Middle frontal gyrus (tissue), 1 donor: ENCODE data around the gene OTUB1.

Experiments
- DNase-seq: peaks from one replicate; pipeline ENCODE4 v3.0.0-alpha.2; 2015; ENCODE audit warnings: low spot score; ENCODE audit errors: extremely low spot score

The OTUB1 gene

DNA sequence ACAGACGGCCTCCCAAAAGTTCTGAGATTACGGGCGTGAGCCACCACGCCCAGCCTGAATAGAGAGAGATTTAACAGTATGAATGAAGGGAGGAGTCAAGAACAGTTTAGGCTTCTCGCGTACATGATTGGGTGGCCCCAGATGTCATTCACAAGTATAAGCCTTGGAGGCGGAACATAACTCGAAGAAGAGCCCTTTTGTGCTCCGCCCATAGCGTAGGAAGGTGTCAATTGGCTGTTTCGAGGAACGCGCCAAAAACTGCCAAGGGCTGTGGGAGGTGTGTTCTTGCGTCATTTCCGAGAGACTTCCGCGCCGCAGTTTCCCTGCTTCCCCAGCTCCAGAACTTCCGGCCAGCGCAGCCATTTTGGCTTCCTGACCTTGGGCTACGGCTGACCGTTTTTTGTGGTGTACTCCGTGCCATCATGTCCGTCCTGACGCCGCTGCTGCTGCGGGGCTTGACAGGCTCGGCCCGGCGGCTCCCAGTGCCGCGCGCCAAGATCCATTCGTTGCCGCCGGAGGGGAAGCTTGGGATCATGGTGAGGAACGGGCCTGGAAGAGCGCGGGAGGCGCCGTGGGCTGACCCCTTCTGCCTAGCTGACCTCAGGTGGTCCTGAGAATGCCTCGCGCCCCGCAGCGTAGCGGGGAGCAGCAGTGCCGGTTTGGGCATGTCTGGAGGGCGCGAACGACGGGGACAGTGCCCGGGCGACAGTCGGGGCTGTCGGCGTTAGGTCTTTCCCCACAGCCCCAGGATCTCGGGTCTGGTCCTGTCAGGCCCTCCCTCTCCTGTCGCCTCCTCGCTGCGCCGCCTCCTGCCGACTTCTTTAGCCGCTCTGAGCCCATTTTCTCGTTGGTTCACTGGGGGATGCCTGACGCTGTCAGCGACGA is 11.7 kb upstream of the OTUB1 start, which contains the start of gene COX8A:
COX8A (plus strand) TSS at position 362 of the 885 bp plus-strand sequence; CDS start at position 423, 61 bp downstream.
- DNase-seq, result peak; percentile 100

DNA sequence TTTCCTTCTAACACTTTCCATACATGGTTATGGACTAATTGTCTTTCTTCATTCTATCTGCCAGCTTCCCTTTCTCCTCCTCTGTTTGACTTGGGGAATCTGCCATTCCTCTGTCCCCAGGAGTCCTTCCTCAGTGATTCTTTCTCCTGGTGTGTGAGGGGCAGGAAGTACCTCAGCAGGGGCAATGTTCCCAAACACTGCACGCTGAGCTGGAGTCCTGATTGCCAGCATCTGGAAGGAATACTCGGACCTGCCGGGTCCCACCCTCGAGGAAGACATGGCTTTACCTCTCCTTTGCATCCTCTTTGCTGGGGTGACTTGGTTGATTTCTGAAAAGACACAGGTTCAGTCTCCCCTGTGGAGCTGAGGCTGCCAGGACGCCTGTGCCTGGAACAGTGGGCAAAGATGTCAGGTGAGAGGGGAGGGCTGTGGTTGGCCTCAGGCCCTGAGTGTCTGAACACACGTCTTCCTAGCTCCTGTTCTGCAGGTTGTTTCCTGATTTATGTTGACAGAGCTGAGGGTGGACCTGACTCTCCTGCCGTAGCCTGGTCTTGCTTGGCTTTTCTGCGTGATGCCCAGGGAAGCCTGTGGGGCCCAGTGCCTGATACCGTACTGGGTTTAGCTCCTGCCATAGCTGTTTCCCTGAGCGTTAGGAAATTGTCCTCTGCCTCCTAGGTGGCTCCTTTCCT is 7.5 kb upstream of the OTUB1 start:
- no peak for DNase-seq

DNA sequence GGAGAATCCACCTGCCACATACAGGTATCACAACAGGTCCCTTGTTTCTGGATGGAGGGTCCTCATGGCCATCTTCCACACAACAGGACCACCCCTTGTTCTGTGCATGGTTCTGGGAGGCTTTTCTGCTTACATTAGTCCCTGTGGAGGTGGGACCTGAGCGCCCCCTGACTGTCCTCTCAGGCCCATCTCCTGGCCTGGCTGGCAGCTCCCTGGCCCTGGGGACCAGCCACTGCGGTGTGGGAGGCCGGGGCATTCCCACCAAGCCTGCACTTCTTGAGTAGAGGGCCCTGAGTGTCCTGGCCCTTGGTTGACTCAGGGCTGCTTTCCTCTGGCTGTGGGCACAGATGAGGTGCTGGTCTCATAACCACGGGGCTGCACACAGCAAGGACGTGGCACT is 6.8 kb upstream of the OTUB1 start:
- DNase-seq, result no peak

DNA sequence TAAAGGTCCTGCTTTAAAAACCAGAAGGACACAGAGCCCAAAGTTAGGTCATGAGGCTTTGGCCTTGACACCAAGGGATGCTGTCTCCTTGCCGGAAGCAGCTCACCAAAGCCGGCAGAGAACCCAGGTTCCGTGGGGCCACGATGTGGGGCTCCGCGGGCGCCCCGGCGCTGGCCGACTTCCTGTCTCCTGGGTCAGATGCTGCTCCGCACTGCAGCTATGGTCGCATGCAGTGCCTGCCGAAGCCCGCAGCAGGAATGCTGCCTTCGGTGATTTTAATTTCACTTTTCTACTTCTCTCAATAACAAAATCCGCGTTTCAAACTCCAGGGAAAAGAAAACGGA is 454 bp upstream of the OTUB1 start:
- no peak for DNase-seq

DNA sequence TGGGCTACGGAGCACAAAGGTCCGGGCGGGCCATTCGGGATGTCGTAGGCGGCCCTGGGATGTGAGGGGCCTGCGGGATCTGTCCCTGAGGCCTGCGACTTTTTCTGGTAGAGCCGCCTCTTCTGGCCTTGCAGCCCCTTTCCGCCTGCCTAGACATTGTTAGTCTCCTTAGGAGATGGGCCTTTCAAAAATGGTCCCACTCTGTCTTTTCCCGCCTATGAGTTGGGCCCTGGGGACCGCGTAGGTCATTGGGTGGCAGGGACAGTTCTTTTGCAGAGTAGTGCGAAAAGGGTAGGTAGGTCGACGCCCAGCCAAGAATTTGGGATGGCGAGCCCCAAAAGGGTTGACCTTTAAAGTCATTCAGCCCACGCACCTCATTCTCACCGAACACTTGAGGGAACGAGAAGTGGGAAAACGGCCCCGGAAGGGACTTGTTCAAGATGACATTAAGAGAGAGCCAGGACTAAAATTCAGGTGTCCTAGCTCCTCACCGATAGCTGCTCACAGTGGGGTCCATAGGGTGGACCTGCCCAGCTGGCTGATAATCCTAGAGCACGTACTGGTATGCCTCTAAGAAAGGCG is 785 bp downstream of the OTUB1 start:
- no peak for DNase-seq

DNA sequence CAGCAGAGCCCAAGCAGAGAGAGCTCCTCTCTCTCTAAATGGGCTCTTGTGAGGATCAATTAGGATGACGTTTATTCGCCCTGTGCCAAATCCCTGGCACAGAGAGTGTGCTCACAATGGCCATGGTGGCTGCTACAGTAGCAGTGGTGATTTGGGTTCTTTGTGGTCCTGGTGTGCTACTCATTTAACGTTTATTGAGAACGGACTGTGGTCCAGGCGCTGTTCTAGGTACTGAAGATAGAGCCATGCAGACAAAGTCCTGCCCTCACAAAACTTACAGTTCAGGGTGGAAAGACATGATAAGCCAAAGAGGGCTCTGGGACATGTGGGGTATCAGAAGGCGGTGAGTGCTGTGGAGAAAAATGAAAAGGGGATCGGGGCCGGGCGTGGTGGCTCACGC is 5.3 kb downstream of the OTUB1 start:
- DNase-seq, result no peak

DNA sequence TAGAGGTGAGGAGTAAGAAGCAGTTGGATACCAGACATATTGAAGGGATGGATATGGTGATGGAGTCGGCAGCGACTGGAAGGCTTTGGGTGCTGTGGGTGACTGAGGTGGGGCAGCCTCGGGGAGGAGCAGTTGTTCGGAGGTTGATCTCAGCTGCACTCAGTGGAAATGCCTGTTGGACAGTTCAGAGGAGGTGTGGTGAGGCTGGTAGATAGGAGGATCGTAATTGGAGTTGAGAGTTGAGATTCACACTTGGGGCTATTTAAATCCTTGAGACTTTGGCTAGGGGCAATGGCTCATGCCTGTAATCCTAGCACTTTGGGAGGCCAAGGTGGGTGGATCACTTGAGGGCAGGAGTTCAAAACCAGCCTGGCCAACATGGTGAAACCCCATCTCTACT is 6.9 kb downstream of the OTUB1 start:
- DNase-seq, result no peak

DNA sequence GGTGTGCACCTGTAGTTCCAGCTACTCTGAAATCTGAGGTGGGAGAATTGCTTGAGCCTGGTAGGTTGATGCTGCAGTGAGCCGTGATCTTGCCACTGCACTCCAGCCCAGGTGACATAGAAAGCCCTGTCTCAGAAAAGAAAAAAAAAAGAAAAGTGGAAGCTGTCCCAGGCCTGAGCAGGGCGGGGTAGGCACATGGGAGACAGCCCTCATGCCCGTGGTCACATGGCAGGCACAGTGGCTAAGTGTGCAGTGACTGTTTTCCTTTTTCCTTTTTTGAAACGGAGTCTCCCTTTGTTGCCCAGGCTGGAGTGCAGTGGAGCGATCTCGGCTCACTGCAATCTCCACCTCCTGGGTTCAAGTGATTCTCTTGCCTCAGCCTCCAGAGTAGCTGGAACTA is 7.8 kb downstream of the OTUB1 start:
- no peak for DNase-seq

DNA sequence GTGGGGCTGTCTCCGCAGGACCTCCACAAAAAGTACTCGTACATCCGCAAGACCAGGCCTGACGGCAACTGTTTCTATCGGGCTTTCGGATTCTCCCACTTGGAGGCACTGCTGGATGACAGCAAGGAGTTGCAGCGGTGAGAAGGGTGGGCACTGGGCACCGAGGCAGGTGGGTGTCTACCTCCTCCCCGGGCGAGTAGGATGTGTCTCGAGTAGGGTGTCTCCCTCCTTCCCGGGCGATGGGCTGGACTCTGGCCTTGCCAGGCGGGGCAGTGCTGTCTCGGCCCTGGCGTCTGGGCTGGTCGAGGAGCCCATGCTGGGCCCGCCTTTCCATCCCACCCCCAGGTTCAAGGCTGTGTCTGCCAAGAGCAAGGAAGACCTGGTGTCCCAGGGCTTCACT is 10.3 kb downstream of the OTUB1 start:
- DNase-seq, result no peak

DNA sequence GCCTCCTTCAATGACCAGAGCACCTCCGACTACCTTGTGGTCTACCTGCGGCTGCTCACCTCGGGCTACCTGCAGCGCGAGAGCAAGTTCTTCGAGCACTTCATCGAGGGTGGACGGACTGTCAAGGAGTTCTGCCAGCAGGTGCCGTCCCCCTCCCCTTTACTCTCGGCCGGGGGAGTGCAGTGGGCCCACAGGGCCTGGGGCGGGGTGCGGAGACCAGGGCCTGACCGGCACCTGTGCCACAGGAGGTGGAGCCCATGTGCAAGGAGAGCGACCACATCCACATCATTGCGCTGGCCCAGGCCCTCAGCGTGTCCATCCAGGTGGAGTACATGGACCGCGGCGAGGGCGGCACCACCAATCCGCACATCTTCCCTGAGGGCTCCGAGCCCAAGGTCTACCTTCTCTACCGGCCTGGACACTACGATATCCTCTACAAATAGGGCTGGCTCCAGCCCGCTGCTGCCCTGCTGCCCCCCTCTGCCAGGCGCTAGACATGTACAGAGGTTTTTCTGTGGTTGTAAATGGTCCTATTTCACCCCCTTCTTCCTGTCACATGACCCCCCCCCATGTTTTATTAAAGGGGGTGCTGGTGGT is 11.0 kb downstream of the OTUB1 start:
- no peak for DNase-seq

DNA sequence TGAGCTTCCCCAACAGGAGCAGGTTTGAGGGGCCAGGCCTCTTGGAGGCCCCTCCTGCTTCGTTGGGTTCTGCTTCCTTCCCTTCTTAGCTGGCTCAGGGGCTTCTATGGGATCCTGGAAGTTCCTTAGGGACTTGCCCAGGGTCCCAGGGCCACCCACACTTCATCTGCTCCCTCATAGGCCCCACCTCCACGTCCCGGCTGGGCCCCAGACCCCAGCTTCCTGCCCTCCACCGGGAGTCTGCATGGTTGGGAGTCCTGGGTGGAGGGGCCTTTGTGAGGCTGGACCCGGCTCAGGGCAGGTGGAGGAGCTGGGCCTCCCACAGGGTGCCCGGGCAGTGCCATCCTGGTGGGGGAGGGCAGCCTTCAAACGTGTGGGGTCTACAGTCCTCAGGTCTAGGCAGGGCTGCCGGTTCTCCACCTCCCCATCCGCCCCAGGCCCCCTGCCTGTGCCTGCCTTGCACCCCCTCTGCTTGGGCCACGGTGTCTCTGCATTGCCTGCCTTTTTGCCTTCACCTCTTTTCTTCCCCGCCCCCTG is 11.6 kb downstream of the OTUB1 start:
- DNase-seq, result no peak

DNA sequence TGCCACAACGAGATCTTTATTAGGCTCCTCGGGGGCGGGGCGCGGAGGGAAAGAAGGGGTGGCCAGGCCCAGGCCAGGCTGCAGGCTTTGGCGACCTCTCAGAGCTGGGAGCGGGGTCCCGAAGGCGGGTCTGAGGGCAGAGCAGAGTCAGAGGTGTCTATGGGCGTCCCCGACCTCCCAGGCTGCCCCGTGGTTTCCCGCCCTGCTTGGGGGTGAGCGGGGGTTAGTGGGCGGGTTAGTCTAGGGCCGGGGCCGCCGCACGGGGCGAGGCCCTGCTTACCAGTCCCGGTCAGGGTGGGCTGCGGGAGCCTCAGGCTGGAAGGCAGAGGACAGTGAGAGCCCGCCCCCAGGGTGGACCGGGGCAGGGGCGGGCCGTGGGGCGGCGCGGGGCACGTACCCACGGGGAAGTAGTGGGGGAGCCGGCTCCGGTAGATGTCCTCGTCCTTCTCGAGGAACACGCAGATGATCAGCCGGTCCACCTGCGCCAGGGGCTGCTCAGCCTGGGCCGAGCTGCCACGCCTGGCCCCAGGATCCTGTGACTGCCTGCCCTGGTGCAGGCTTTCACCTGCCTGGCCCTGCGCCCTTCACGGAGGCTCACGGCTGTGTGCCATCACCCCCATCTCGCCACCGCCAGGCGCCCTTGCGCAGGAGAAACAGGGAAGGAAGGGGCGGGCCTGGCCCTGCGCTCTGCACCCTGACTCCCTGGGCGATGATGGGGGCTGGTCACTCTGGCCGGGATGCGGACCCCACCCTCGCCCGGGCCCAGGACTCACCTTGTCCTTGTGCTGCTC is 12.5 kb downstream of the OTUB1 start:
- no peak for DNase-seq

DNA sequence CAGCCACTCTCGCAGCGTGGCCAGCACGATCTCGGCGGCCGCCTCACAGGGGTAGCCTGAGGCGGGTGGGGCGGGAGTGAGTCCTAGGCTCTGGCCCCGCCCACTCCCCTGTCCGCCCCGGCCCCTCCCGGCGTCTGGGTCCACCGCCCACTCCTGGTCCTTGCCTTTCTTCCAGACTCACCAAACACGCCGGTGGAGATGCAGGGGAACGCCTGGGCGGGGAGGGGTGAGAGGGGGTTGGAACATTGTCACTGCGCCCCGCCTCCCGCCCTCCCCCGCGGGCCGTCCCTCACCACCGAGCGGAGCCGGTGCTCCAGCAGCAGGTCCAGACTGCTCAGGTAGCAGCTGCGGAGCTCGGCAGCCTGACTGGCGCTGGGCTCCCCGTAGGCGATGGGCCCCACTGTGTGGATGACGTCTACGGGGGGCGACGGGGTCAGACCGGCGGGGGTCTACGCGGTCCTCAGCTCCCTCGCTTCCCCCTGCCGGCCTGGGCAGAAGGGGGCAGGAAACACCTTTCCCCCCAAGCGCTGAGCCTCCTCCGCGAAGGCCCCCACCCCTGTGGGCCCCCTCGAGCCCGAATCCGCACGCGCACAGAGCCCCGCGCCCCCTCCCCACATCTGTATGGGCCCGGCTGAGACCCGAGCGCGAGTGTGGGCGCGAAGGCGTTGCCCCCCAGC is 13.2 kb downstream of the OTUB1 start:
- DNase-seq, result no peak

DNA sequence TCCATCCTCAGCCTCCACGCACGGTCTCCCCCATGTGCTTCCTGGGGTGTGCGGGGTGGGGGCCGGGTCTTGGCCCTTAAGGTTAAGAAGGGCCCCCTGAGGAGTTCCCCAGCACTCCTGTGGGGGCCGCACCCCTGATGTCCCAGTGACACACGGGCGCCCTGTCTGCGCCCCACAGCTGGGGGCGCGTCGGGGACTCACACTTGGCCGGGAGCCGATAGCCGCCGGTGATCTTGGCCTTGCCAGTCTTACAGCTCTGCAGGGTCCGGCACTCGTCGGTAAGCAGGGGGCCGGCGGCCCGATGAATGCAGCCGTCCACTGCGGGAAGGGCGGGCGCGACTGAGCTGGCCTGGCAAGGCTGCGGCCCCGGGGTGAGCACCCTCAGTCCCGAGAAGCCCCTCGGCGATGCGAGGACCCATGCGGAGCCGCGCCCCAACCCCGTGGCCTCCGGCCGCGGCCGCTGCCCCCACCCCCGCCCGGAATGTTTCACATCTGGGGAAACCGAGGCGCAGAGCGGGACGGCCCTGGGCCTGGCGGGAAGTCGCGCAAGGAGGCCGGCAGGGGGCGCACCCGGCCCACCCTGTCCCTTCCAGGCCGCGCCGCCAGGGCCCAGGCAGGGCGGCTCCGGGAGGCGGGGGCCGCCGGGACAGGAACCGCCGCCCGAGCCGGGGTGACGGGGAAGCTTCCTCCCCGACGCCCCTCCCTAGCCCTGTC is 13.9 kb downstream of the OTUB1 start:
- peak; percentile 61 for DNase-seq

DNA sequence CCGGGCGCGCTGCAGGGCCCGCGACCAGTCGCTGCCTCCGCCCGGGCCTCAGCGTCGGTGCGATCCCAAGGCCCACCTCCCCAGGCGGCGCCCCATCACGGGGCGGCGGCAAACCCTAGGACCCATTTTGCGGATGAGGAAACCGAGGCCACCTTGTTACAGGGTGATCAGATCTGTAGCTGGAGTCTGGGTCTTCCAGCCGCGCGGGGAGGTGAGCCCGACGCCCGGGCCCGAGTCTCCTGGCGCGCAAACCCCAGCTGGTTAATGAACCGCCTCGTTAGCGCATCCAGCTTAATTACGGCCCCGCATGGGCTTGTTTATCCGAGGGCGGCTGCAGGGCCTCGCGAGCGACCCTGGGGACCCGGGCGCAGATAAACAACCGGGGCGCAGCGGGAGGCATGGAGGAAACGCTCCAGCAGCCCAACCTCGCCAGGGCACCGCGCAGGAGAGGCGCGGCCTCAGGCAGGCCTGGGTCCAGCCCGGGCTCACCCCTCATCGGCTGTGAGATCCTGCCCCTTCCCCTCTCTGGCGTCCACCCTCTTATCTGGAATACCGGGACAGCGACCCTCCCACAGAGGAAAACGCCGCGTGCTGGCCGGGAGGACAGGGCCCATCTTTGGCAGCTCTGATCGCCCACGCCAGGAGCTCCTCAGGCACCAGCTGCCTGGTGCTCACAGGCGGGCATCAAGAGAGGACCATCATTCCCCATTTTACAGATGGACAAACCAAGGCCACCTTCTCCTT is 14.7 kb downstream of the OTUB1 start:
- DNase-seq, result no peak

DNA sequence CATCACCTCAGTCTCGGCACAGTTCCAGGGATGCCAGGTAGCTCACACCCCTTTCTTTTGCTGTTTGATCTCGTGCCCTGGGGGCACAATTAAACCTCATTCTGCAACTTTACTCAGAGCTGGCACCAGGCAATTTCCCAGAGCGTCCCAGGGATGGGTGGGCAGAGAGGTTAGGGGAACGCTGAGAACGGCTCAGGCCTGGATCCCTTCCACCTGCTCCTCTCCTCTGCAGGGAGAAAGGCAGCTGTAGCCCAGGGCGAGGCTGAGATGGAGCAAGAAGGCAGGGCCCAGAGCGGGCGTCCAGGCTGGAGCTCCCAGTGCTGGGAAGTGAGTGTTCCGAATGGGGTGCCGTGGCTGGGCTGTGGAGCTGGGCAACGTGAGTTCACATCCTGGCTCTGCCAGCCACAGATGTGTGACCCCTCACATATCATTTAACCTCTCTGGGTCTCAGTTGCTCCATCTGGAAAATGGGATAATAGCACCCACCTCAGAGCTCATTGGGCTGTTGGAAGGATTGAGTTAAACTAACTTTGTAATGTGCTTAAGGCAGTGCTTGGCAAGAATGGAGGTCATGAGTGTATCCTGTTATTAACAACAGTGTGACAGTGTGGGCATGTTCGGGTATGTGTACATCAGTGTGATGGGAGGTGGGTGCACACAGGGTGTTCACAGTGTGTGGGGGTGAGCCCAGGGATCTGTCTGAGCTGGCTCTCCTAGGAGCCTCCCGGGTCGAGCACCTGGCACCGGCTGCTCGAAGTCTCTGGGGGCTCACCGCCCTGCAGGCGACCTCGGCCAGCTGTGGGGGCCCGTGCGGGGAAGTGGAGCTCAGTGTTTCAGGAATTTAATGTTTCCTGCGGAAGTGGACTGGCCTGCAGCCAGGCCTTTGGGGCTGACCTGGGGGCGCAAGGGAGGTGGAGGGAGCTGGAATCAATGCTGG is 15.5 kb downstream of the OTUB1 start:
- no peak for DNase-seq

DNA sequence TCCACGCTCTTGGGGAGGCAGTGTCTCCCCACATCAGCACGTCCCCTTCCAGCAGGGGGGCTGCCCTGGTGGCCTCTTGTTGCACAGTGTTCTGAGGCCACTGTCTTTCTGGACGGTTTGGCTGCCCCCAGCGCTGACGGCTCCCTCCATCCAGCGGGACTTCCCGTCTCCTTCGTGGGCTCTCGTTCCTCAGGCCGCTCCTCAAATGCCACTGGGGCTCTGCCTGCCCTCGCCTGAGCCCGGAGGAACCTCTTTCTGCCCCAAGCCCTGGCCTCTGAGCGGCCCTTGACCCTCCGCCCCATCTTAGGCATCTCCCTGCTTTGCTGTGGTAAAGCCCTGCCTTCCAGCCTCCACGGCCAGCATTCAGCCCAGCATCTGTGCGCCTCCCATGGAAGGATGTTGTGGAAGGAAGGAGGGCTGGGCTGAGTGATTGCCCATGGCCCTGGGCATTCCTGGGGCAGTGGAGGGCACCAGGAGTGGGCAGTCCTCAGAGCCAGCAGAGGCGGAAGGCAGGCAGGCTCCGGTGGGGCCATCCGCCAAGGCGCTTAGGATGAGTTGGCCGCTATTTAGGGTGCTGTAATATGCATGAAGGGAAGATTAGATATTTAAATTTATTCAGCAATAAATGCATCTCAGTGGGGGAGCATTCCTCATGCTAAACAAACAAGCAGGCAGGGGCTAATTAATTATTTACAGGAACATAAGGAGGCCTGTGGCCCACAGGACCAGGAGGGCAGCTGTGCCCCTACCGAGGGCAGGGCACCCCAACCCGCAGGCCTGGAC is 17.8 kb downstream of the OTUB1 start:
- DNase-seq, result no peak
